ENCODE results near the gene CHAC1.

Gene CHAC1, protein sequence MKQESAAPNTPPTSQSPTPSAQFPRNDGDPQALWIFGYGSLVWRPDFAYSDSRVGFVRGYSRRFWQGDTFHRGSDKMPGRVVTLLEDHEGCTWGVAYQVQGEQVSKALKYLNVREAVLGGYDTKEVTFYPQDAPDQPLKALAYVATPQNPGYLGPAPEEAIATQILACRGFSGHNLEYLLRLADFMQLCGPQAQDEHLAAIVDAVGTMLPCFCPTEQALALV

DNA sequence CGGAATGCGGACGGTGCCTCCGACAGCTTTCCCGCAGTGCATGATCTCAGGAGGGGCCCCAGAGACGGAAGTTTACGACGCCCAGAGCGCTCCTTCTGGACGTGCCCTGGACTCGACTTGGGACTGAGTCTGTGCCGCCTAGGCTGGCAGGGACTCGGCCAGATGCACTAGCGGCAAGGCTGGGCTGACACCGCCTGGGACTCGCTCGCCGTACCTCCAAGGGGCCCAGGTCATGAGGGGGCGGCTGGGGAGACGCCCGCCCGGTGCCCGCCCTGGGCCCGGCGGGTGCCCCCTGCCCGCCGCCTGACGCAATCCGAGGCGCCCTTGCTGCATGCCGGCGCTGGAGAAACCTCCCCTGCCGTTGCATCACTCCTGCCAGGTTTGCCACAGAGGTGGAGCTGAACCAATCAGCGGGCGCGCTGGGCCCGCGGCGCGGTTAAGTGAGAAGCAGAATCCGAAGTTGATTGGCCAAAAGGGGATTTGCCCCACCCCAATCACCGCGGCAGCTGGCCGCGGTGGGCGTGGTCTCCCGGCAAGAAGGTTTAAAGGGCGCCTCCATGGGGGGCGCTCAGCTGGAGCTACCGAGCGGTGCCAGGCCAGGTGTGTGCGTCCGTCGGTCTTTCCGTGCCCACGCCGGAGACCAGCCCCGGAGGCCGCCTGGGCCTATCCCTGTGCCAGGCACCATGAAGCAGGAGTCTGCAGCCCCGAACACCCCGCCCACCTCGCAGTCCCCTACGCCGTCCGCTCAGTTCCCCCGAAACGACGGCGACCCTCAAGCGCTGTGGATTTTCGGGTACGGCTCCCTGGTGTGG is at the start of gene CHAC1:
CHAC1 (plus strand) TSS at position 571 of the 812 bp plus-strand sequence; CDS start at position 684, 113 bp downstream.
- DNase-seq, result peak; percentile 97

DNA sequence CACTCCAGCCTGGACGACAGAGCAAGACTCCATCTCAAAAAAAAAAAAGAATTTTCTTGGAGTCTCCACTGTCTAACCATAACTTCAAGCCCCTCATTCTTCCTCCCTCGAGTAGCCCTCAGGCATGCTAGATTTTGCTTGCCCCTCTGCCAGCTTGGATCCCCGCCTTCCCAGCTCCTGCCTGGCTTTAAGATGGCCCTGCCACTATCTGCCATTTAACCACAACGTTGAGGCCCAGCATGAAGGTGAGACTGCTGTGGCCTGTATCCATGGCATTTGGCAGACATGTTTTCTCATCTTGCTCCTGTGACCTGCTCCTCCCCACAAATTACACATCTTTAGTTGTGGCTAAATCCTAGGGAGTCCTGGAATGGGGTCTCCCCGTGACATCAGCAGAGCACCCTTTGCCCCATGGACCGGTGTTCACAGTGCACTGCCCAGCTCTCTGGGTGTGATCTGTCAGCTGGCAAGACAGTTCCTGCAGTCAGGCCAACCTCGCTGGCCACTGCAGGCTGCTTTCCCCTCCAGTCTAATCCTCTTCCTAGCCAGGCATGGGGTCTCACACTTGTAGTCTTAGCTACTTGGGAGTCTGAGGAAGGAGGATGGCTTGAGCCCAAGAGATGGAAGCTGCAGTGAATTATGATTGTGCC is 48.6 kb upstream of the CHAC1 start:
- DNase-seq, result no peak

DNA sequence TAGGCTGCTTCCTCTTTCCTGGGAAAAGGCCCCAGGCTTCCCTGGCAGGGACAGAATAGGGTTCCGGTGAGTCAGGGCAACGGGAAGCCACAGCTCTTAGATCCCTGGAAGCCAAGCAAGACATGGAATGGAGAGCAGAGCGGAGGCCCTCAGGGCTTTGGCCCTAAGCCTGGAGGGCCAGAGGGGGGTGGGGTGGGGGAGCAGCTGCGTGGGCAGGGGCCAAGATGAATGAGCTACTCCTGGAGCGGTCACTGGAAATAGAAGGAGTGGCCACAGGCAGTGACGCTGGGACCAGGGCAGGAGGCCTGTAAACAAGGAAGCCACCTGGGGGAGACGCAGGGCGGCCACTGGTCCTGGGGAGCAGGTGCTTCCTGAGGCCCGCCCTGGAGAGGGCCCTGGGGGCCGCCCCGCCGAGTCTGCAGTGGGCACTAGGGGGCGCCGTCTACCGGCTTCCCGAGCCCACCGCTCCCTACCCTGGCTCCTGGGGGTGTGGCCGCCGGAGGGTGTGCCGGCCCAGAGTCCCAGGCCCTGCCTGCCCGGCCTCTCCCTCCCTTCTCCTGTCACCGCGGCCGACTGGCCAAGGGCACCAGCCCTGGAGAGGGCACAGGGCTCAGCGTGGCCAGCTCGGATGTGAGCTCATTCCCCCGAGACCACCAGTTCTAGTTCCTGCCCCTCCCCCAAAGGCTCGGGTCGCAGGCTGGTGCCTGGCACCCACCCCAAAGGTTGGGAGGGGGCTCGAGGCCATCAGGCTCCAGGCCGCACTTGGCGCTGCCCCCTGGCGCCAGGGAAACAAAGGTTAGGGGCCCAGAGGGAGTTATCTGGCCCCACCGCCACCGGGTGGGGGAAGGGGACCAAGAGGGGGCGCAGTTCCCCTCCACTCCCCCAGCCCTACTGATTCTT is 46.9 kb upstream of the CHAC1 start:
- peak; percentile 78 for DNase-seq

DNA sequence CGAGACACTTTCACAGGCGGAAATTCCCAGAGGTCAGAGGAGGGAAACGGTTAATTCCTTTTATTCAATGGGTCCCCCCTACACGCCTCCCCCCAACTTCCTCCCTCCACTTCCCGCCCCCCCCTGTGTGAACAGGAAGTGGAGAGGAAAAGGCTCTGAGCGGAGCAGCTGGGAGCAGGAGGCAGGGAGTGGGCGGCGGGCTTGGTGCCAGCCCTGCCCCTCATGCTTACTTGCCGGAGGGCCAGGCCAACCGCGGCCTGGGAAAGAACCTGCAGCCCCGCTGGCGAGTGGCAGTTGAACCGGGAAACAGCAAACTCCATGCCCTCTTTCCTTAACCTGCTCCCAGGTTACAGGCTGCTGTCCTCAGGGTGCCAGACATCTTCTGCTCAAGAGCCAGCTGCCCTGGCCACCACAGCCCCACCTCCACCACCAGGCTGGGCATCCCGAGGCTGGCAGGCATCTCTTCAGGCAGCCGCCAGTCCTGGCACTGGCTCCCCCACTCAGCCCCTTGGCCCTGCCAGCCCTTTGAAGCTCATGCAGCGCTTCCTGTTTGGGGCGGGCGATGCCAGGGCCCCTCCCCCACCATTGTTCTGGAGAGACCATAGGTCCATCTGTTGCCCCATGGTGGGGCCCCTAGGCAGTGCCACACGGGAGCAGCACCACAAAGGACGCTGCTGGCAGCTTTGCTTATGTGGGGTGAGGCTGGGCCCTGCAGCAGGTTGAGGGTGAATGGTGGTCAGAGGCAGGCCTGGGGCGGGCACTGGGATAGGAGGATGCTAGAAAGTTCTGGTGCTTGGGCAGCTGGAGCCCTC is 46.1 kb upstream of the CHAC1 start:
- peak; percentile 69 for DNase-seq

DNA sequence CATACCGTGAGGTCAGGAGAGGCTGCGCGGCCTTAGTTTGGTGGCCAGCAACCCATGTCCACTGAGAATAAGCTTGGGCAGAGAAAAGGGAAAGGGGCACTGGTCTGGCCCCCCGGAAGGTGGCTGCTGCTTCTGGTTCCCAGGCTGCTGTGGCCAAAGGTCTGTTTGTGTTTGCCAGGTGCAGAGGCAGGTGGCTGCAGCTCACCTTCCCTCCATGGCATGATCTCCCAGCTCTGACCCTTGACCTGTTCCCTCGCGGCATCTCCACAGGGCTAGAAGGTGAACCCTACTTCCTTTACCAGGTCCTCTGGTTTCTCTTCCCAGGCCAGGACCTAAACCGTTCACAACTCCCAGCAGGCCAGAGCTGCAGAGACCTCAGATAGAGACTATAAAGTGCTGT is 45.2 kb upstream of the CHAC1 start:
- DNase-seq, result no peak

DNA sequence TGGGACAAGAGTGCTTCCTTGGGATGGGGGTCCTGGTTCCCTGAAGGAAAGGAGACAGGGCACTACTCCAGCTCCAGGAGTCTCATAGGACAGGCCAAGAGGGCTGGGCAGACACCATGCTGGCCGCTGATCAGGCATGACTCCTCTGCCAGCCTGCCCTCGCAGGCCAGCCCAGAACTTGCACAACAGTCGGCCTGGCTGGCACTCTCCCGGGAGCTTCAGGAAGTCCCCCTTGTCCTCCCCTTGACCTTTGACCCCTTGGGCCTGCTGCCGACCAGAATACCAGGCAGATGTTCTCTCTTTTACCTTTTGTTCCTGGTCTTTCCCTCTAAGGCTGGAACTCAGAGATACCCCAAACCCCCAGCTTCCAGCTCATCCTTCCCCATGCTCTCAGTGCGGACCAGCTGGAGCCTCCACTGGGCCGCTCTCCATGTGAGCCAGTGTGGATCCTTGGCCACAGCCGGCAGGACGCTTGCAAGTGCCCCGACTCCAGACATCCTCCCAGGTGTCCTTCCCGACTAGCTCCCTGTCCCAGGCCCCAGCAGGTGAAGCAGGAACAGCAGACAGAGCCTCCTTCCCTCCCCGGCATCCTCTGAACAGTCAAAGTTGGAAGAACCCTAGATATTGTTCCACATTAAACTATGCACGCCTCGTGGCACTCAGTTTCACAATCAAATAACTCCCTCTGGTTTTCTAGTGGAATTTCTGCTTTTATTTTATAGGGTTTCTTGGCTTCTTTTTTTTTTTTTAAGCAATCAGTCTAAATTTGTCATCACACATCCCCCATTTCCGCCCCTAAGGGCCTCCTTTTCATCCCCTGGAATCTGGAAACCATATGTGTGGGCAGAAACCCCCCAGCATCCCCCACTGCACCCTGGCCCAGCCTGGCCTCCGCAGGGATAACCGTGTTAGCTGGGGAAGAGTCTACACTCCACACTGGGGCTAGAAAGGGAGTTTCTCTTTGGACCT is 43.3 kb upstream of the CHAC1 start:
- DNase-seq, result no peak

DNA sequence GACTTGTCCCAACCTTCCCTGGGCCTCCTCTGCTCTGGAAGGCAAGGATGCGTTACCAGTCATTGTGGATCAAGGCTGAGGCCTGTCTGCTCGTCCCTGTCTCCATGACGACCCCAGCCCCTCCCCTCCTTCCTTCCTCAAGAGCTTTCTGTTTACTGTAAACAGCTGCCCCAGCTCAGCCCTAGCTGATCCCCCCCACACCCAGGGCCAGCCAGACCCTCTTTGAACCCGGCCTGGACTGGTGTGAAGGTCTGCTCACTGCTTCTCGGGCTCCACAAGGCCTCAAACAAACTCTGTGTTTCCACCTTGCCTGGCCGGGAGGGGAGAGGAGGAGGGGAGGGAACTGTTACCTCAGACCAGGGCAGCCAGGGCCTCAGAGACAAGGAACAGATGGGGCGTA is 42.1 kb upstream of the CHAC1 start:
- no peak for DNase-seq

DNA sequence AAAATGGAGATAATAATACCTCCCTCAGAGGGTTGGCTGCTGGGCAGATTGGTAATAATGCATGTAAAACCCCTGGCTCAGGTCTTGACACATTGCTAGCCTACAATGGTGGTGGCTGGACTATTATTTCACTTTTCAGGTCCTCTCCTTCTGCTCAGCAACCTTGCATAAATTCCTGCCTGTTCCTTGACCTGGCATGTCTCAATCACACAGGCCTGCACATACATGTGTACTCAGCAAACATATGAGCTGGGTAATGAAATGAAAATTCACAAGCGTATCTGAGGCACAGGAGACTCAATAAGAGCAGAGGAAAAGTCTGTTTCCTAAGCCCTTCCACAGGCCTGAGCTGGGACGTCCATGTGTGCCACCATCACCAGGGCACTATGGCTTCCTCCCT is 41.6 kb upstream of the CHAC1 start:
- DNase-seq, result no peak

DNA sequence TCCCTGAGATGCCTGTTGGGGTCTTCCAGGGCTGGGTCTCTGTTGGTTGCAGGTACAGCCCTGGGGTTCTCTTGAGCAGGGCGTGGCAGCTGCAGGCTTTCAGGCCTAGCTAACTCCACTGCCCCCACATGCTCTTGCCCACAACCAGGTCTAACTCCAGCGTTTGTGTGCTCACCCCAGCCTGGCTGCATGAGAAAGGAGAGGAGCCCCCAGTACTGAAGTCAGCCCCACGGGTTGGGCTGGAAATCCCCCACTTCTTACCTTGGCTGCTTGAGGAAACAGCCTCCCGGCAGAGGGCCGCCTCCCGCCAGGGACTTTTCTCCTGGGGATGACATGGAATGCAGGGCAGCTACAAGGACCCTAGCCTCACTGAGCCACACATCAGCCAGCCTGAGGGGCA is 40.8 kb upstream of the CHAC1 start:
- DNase-seq, result no peak

DNA sequence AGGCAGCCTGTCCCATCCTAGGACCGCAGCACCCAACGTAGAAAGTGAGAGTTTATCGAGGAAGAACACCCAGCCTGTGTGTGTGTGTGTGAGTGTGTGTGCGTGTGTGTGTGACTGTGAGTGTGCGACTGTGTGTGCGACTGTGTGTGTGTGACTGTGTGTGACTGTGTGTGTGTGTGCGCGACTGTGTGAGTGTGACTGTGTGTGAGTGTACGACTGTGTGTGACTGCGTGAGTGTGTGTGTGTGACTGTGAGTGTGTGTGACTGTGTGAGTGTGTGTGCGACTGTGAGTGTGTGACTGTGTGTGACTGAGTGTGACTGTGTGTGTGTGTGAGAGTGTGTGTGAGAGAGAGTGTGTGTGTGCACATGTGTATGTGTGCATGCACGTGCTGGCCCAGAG is 39.3 kb upstream of the CHAC1 start:
- no peak for DNase-seq

DNA sequence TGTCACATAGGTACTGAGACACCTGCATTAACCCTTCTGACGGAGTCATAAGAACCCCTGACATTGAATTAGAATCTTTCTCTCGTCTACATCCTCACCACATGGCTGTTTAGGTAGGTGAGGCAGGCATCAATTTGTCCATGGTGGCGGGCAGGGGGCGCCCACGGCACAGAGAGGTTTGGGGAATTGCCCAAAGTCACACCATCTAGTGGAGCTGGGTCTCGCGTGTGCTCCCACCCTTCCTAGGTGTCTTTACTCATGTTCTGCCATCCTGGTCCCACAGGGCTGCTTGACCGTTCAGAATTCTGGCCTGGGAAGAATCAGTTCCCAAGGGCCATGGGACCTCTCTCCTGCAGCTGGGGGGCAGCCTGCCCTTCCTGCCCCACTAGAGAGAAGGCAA is 38.8 kb upstream of the CHAC1 start:
- no peak for DNase-seq

DNA sequence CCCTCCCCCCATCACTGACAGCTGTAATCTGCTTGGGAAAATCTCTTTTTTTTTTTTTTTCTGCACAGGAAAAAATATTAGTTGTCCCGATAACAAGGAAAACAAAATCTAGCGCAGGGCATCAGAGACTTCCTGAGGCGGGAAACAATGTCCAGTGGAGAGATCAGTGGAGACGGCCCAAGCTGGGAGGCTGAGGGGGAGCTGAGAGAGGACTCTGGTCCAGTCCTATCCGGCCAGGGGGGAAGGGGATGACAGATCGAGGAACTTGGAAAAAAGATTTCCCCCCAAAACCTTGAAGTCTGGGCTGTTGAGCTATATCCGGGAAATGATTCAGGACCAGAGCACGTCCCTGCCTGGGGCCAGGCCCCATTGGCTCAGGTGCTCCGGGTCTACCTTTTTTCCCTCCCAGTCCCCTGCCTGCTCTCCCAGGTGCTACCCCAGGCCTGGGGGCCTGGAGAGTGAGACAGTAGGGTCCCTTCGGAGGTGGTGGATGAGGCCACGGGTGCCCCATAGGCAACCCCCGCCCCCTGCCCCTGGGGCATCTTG is 38.1 kb upstream of the CHAC1 start:
- DNase-seq, result no peak

DNA sequence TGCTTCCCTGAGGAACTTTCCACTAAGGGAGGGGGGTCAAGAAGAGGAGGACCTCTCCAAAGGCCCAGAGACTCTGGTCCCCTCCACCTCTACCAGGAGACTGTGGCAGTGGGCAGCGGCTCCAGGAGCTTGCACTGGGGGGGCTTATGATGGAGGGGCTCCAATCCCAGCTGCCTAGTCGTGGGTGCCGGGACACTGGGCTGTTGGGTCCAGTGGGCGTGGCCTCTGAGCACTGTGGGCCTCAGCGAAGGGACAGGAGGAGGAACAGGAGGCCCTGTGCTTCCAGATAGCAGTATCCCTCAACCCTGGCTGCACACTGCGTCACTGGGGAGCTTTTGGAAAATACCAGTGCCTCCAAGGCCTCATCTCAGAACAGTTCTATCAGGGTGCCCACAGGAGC is 37.6 kb upstream of the CHAC1 start:
- no peak for DNase-seq

DNA sequence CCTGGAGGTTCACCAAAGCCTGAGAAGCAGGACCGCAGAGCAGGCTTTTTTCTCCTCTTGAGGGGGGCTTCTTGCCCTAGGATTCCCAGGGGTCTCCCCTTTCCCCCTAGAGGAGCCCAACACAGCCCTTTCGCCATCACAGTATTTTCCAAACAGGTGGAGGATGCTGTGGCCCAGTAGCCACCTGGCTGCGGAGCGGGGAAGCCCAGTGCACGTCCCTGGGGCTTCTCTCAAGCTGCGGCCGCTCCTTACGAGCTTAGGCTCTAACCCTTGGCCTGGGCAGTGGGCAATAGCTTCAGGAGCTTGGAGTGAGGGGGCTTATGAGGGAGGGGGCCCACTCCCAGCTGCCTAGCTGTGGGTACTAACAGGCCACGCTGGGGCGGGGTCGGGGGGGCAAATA is 35.7 kb upstream of the CHAC1 start:
- DNase-seq, result no peak

DNA sequence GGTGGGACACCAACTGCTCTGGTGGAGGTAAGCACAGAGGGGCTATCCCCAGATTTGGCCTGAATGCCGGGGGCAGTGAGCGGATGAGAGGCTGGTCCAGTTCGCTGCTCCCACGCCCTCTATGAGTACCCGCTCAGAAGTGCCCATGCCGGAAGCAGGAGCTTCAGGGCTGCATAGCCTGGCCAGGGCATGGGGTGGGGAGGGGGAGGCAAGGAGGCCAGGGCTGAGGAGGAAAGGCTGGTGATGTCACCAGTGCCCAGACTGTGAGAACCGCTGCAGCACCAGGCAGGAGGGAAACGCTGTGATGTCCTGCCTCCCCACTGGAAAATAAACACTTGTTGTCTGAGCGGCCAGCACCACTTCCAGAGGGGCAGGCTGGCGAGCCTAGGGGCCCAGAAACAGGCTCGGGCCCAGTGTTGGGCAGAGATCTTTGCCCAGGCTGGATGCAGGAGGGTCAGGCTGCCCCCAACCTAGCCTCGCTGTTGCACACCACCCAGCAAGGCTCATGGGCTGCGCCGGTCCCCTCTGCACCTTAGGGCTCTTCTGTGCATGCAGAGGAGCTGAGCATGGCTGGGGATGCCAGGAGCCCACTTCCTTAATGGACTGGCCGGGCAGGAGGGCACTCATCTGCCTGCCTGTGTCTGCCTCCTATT is 35.0 kb upstream of the CHAC1 start:
- no peak for DNase-seq

DNA sequence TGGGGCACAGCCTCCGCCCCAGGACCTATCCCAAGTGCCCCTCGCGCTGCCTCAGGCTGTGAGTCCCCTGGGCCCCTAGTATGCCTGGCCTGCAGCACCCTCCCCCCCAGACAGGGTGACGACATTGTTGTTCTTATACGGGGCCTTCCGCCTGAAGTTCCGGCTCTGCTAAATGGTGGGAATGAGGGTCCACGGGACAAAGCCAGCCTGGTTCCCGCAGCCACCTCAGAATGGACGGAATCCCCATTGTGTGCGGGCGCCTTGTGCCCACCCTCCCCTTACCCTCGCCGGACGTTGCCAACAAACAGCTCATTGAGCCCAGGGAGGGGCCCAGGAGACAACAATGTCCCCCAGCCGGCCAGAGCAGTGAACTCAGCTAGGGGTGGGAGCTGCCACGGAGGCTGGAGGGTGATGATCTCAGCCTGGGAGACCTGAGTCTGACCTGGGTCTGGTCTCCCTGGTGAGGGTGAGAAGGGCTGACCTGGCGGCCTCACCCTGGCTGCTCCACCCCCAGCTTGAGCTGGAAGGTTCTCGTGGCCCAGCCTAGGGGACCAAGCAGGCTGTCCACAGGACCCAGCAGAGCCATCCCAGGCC is 34.4 kb upstream of the CHAC1 start:
- DNase-seq, result no peak

DNA sequence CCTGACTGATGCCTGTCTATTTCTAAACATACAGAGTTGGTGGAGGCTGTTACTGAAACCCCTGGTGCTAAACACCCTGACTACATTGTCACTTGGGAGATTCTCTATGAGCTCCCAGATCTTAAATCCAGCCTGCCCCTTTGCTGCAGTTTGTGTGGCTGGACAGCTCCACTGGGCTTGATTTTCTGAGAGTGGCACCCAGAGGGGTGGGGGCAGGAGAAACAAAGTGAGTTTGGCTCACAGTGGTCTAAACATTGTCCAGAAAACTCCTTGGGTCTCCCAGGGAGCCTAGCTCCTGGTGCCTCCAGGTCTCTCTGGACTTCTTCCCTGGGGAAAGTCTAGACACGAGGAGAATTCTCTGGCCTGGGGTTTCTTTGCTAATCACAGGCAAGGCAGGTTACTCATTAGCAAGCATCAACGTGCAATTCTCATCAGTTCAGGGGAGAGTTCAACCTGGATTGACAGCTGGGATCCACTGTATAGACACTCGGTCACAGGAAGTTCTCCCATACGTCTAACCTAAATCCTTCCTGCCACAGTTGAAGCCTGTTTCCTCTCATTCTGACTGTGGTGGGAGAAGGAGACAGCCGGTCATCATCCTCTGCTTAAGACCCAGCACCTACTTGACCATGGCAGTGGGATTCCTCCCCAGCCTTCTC is 31.2 kb upstream of the CHAC1 start:
- no peak for DNase-seq

DNA sequence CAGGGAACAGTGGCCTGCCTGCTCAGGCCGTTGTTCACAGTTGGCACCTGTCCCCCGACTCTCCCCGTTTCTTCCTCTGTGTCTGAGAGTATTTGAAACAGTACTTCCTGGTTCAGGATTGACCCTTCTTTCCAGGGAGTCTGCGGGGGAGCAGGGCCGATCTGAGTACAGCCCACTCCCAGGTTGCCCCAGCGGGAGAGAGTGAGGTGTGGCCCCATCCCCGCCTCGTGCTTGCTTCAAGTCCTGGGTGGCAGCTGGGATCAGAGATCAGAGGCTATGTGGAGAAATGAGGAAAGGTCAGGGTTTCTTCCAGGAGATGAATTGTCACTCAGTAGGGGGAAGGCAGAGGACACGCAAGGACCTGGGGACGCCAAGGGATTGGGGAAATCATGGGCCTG is 30.7 kb upstream of the CHAC1 start:
- DNase-seq, result no peak

DNA sequence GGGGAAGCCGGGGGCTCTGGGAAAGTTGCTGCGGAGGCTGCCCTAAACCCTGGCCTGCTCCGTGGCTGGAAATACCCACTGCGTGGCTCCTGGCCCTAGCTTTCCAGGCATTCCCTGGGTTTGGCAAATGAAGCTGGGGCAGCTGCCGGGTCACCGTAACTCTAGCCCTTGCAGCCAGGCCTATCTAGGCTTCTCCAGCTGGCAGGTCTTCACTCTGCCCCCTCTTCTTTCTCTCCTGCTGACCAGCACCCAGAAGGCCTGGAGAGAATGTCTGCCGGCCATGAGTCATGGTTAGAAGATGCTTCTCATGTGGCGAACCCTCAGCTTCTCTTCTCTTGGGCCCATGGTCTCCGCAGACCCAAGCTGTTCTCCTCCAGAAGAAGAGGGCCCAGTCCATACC is 29.7 kb upstream of the CHAC1 start:
- no peak for DNase-seq
